Superior temporal gyrus (tissue), 1 donor: Measurements from ENCODE around the gene TENM4.
A peak's percentile ranks its signal among the peaks of the same experiment; 100 is the strongest.
"Not testable (repeated sequence)": the region's sequence is repeated elsewhere in the genome, so short reads cannot be mapped to it uniquely, and the experiment has no call there.

Source experiments
- DNase-seq: peaks from one replicate; pipeline ENCODE4 v3.0.0-alpha.2; 2016; ENCODE audit errors: extremely low spot score

Gene TENM4

DNA sequence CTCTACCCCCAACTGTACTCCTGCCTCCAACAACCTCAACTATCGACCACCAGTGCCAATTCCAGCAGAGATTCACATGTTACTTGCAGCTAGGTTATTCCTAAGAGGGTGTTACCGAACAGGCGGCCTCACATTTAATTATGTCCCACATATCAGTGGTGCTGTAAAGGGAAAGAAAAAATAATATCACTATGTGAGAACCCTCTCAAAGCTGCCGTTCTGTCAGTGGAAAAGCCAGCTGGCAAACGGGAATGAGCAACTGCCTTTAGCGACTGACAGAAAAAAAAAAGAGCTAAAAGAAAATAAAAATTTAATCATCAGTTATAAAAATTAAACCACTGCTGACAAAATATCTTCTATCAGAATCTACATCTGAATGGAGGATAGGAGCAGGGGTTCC, 595.3 kb downstream of the TENM4 start:
- no peak for DNase-seq

DNA sequence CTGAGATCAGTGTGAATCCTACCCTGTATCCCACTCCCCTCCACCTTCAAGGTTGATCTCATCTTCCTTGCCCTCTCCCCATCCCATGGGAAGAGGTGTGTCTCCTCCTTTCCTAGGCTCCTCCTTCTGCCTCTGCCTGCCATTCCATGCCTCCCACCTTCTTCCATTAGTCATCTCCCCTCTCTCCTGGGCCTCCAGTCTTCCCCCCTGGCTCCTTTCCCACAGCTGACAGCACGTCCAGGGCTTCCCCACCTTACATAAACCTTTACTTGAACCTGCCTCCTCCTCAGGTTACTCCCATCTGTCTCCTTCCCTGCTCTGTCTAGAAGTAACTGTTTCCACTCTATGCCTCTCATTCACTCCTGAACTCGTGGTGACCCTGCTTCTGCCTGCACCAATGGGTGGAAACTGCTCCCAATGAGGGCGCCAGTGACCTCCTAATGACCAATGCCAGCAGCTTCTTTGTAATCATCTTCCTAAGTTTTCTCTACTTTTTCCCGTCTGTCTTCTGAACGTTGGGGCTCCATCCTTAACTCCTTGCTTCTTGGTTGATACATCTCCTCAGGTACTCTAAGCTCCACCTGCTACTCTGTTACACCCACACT, 599.3 kb downstream of the TENM4 start:
- no peak for DNase-seq

DNA sequence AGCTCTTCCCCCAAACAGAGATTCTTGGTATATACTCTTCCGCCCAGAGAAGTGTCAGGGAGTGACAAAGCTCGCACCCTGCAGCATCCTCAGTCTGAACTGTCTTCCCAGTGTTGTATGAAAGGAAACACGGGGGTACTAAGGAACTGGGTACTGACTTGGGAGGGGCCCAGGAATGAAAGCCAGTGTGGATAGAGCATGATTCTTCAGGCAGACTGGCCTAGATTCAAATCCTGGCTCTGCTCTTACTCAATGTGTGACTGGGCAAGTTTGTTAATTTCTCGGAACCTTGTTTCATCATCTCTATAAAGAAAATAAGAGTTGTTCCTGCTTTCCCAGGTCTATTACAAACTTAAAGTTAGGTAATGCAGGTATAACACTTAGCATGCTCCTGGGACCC, 600.2 kb downstream of the TENM4 start:
- no peak for DNase-seq

DNA sequence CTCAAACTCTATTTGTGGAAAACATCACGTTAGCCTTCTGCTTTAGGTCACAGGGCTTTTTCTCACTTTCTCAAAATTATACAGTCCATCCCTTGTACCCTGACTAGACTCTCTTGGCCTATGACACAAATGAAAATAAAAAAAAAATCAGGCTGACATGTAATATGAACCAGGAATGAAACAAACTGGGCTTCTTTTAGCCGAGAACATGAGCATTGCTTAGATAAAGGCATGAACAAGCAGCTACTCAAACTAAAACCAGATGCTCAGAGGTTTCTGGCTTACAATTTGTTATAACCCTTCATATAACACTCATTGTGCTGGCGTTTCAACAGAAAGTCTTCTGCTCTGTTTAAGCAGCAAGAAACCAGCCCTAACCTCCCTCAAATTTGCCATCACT, 600.6 kb downstream of the TENM4 start:
- DNase-seq, result no peak

DNA sequence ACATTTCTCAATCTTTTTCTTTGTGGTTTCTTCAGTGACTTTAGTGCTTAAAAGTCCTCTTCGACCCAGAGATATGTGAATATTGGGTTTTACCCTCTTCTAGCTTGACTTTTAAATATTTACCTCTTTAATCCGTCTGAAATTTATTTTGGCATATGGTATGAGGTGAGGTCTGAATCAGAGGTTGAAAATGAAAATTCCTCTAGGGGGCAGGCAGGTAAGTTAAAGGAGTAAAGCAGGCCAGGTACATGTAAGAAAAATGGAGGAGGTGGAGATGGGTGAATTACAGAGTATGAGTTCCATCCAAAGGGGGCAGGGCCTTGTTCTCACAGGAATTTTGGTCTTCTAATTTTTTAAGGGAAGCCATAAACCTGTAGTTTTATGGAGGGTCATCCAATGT, 602.4 kb downstream of the TENM4 start:
- DNase-seq, result no peak

DNA sequence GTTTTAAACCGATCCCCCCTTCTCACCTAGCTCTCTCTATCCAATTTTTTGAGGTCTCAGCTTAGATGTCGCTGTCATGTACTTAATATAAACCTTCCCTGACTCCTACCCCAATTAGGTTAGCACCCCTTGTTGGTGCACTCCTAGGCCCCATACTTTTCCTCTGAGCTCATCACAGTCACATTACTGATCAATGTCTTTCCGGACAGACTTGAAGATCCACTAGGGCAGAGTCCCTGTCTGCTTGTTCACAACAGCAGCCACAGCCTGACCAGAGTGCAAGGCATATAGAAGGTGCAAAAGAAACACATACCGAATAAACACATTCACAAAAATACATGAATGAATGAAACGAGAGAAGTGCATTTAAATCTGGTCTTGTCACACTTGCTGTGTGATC, 605.2 kb downstream of the TENM4 start:
- DNase-seq, result no peak

DNA sequence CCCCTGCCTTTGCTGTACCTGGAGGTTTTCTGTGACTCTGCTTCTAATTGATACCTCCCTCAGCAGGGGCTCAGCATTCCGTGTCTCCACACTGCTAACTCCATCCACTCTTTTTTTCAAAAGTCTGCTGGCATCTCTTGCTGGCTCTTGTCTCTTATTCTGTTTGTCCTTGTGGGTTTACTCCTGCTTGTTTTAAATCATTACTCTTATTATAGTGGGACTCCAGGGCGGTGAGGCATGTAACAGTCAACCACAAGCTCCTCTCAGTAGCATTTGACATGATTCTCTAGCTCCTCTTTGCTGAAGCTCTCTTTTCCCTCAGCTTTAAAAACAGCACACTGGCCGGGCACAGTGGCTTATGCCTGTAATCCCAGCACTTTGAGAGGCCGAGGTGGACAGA, 605.9 kb downstream of the TENM4 start:
- no peak for DNase-seq

DNA sequence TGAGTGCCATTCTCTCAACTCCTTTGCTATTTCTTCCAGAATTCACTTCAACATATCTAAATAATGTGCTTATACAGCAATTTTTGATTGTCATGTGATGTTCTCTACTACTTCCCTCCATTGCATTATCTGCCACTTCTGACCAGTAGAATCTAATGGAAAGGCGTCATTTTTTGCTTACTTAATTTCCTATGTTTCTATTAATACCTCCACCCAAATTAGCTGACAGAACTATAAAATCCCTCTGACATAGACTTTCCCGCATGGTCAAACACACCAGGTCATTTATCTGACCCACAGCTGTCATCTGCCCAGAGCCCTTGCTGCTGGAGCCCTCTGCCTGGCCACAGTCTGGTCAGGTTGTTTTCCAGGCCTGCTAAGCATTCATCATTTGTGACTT, 607.6 kb downstream of the TENM4 start:
- no peak for DNase-seq

DNA sequence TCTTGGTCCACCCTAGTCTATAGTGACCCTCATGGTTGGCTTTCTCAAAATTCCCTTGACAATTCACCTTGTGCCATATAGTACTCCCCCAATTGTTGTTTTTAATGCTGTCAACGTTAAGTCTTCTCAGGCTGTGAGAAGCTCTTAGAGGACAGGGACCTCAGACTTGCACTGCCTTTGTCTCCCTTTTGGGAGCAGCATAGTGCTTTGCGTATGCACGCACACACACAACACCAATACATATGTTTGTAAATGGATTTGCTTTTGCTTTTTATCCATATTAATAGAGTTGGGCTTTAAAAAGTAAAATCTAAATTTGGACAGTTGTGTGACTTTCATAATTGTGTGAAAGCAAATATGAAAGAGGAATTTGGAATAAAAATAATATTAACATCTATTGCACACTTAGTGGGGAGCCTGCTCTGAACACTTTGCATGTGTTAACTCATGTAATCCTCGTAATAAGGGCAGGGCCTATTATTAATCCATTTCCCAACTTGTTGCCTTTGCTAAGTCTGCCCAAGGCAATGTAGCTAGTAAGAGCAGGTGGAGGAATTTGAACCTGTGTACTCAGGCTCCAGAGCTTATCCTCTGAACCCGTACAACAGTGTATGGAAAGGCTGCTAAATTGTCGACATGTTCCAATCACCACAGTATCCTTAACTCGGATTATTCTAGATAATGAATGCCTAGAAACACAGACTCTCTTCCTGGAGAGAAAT, 608.4 kb downstream of the TENM4 start:
- no peak for DNase-seq

DNA sequence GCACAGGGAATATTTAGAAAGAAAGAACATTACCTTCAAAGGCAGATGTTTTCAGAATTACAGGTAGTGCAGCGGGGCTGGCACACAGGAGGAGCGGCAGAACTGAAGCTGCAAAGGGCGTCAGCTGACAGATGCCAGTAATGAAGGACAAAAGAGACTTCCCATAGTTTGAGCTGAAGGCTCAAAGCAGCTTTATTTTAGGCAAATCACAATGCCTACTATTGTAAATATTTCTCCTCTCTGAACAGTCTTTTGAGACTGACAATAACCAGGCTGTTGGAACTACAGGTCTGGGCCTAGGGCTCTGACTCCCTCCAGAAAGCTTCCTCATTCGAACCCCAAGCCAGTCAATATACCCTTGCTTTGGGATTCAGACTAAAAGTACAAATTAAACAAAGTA, 609.3 kb downstream of the TENM4 start:
- DNase-seq, result peak; percentile 55

DNA sequence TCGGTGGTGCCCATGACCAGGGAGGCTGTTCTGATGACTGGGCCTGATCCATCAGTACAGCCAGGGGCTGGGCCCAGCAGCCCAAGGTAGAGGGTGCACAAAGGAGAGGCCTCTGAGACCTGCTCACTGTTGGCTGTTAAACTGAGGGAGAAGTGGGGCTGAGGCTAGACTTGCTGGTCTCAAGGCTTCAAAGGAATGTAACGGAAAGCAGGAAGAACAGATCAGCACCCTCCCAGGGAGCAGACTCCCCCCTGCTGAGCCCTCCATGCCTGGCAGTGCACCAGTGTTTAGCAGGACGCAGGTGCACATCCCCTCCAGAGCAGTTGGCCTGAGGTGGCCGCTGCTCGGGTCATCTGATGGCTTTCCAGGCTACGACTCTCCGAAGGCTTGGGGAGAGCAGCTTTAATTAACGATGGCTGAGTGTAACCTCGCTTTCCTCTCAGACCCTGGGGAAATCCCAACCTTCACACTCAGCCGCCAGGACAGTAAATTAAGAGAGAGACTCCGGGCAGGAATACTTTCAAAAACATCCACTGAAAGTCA, 610.5 kb downstream of the TENM4 start:
- DNase-seq, result no peak

DNA sequence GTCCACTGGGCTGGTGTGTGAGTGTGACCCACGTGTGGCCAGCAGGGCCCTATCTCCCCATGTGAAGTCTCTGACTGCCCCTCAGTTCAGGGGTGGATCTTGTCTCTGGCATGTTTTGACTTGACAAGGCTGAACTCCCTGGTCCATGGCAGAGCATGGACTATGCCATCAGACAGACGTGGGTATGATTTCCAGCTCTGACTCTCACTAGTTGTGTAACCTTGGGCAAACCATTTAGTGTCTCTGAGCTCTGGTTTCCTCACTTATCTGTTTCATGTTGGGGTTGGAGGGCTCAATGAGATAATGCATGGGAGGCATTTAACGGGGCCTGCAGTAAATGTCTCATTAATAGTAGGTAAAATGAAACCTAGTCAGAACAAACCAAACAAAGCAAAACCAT, 611.7 kb downstream of the TENM4 start:
- DNase-seq, result no peak

DNA sequence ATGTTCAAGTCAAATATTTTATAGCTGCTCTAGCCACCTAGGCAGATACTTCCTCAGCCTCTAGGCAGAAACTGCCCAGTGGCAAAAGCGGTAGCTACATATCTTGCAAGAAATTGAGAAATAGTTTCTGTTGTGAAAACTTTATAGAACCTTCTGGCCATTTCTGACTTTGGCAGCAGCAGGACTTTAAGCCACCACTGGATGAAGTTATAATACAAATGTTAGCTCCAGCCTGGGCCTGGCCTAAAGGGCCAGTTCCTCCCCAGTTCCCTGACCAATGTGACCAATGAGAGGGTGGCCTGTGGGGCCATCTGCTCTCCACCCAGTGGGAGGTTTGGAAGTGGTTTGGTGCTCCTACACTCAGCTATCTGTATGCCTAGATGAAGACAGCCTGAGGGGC, 612.2 kb downstream of the TENM4 start:
- no peak for DNase-seq

DNA sequence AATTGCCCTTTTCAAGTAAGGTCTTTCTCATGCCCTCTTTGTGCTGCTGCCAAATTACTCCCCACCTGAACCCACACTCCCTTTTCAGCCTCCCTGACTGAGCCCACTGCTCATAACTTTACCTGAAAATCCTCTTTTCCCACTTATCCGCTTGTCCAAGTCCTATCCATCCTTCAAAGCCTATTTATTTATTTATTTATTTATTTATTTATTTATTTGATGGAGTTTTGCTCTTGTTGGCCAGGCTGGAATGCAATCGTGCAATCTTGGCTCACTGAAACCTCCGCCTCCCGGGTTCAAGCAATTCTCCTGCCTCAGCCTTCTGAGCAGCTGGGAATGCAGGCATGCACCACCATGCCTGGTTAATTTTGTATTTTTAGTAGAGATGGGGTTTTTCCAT, 613.5 kb downstream of the TENM4 start:
- DNase-seq, result not testable (repeated sequence)

DNA sequence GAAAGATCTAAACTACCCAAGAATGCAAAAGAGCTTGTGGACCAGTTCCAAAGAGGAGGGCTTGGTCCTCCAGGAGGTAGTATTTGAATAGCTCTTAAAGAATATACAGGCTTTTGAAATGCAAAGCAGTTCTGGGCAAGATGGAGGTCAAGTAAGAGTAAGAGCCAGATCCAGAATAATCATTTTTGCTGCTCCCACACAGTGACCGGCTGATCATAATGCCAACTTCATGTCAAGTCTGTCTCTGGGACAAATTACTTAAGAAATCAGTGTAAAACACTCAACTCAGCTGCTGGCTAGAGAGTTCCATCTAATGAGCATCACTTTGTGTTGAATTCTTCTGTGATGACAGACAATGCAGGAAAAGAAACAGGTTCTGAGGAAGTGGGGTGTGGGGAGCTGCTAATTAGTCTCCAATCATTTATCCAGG, 615.2 kb downstream of the TENM4 start:
- DNase-seq, result no peak

DNA sequence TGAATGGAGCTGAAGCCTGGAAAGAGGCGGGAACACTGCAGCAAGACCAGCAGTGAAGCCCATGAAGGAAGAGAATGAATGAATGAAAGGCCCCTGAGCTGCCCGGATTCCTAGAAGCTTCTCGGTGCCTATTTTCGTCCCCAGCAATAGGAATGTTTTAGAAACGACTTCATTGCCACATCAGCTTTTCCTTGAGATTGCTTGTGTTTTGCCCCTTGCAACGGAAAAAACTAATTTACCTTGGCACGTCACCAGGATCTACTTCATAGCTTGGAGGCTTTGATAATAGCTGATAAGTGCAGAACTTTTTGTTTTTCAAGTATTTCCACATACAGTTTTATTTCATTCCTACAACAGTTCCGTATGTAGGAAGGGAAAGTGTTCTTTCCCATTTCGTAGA, 617.2 kb downstream of the TENM4 start:
- no peak for DNase-seq

DNA sequence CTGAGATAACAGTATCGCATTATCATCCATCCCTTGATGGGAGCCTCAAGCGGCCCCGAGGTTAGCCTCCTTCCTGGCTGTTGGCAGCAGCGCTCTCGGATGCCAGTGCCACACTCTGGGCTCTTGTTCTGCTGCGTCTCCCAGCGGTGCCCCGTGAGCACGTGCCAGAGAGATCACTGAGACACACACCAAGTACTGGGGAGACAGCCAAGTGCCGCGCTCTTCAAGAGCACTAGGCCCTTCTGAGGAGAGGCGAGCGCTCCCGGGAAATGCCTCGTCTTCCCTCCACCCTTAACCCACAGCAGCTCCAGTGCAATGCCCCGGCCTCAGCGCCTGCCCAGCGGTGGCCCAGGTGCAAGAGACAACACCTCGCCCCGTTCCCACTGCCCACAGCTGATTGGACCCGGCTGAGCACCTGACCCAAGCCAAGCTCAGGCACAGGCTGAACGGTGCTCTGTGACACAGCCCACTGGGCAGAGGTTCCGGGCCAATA, 617.9 kb downstream of the TENM4 start:
- DNase-seq, result no peak

DNA sequence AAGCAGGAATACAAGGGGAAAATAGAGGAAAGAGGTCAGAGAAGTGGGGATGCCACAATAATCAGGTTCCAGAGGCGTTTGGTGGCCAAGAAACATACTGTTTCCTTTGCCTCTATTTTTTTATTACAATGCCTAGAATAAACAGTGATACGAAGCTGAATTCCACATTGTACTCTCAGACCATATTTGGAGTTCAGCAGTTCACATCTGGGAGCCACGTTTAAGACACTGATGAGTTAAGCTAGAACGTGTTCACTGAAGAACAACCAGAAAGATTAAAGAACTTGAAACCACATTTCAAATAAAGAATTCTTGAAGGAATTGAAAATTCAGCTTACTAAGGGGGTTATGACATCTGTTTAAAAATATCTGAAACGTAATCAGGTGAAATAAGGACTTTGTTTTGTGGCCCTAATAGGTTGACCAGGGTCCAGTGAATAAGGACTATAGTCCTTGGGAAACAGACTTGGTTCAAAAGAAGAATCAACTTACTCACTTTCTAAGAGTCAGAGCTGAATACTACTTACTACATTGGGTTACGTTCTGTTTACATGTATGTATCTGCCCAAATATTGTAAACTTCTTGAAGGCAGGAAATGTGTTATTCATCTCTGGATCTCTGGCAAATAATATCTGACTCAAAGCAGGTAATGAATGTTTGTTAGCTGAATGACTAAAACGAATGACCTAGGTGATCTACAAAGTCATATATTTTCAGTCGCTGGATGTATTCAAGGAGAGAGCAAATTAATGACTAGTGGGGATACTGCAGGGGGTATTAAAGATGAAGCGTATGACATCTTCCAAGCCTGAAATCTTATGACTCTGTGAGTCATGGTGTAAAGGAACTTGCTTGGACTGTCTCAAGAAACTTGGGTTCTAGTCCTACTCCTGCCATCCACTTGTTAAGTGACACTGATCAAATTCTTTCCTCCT, 619.2 kb downstream of the TENM4 start:
- DNase-seq, result no peak

DNA sequence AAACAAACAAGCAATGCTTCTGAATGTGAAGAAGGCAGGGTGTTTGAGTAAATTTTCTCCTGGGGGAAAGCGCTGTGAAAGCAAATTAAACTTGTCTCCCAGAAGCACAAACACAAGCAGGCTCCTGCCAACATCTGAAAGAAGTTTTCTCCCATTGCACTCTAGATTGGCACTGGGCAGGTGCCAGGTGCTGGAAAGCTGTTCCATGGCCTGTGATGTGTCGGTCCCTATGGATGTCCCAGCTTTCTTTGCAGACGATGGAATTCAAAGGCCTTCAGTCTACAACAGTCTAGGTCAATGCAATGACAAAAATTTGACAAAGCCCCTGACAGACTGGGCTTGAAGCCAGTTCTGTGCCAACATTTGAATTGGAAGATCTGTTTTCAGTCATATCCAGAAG, 620.1 kb downstream of the TENM4 start:
- DNase-seq, result no peak

DNA sequence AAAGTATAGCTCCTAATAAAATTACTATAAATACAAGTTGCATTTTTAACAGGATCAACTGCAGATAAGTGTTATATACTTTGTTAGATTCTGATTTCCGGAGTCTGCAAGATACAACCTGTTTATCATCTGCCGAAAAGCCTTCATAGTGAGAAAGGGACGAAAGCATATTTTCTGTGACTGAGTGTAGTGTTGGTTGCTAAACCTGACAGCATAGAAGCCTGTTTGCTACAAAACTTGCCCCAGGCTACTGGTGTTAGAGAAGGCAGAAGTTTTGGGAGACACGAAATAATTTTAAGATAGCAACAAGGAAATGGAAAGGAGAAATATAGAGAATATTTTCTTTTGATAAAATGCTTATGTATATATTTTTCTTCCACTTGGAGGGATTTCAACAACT, 622.6 kb downstream of the TENM4 start:
- no peak for DNase-seq

DNA sequence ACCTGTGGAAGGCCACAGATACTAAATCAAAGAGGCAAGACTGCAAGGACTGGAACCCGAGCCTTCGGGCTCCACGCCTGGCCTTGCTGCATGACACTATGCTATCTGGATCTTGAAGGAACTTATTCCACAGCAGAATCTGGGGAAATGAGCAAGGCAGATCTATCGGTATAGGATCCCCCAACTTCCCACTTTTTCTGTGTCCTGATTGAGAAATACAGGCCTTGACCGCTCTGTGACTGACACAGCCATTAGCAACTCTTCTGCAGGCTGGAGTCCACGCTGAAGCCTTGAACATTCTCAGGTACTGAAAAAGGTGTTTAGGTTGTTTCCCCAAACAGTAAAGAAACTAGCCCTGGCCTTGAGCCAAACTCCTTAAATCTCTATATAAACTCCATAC, 625.0 kb downstream of the TENM4 start:
- no peak for DNase-seq
